ENCODE measurements around the gene CZIB. TPM values are rescaled to one million over a fixed set of nuclear protein-coding genes. Genes with fewer than 3 reads are reported as not detected.
"Not testable (repeated sequence)": the region's sequence is repeated elsewhere in the genome, so short reads cannot be mapped to it uniquely, and the experiment has no call there.

The CZIB gene
- total RNA-seq, 1 donor from 2014 or later: 48.4 TPM

GRCh38 chr1:53188099-53188498, 32.3 kb downstream of the CZIB start:
- no peak for DNase-seq

- no peak for DNase-seq
These were observed 33.0 kb downstream of the CZIB start for GRCh38 chr1:53187401-53187800.

- no peak for DNase-seq
These were observed 33.9 kb downstream of the CZIB start for GRCh38 chr1:53186533-53186932.

GRCh38 chr1:53185955-53186297, 34.5 kb downstream of the CZIB start:
- DNase-seq: not testable (repeated sequence)

GRCh38 chr1:53183095-53183990, 37.1 kb downstream of the CZIB start:
- no peak for DNase-seq

GRCh38 chr1:53182716-53183094, 37.7 kb downstream of the CZIB start:
- DNase-seq: no peak

GRCh38 chr1:53182111-53182593, 38.3 kb downstream of the CZIB start:
- DNase-seq: peak; percentile 18

- DNase-seq: no peak
These were observed 39.5 kb downstream of the CZIB start for GRCh38 chr1:53180951-53181350.

- no peak for DNase-seq
These were observed 40.2 kb downstream of the CZIB start for GRCh38 chr1:53180226-53180625.

- DNase-seq: no peak
These were observed 43.8 kb downstream of the CZIB start for GRCh38 chr1:53176452-53177208.

GRCh38 chr1:53174971-53175913, 45.2 kb downstream of the CZIB start:
- DNase-seq: no peak

GRCh38 chr1:53172426-53173128, 47.9 kb downstream of the CZIB start:
- DNase-seq: no peak

GRCh38 chr1:53166912-53167311, 53.5 kb downstream of the CZIB start:
- DNase-seq: no peak

GRCh38 chr1:53166366-53166765, 54.1 kb downstream of the CZIB start:
- no peak for DNase-seq

GRCh38 chr1:53165408-53165961, 54.9 kb downstream of the CZIB start:
- DNase-seq: no peak

Other genes with a start within 250 kb of the CZIB start
- gene PODN, start 158.4 kb downstream of the CZIB start, total RNA-seq: 1.2 TPM
- gene SLC1A7, start 78.0 kb downstream of the CZIB start, total RNA-seq: not detected
- gene CPT2, start 23.8 kb downstream of the CZIB start, total RNA-seq: 4.2 TPM
- gene MAGOH, start 17.9 kb upstream of the CZIB start, total RNA-seq: 18.2 TPM
- gene LRP8, start 107.4 kb upstream of the CZIB start, total RNA-seq: 86.6 TPM
- not detected for gene DMRTB1, start 238.8 kb upstream of the CZIB start, total RNA-seq